ENCODE data around the gene NRAP. TPM values are rescaled to one million over a fixed set of nuclear protein-coding genes. Genes with fewer than 3 reads are reported as not detected.
A peak's percentile ranks its signal among the peaks of the same experiment; 100 is the strongest.

NRAP gene
- total RNA-seq, 1 donor from 2014 or later = not detected

DNA sequence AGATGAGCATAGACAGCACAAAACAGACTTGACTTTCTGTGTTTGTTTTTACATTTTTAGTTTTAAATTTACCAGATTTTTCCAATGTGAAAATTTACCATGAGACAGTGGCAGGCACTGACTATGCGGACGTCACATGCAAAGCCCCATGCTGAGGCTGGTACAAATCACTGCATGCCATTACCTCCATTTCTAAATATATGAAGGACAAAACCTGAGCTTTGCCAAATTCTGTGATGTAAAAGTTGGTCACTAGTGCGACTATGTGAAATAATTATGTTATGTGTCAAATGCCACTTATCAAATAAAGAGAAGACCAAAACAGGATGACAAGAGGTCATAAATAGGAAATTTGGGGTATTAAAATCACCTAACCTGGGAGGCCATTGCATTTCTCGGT is 22.1 kb downstream of the NRAP start:
- DNase-seq (ENCODE audit: low read depth in 2 of 2) = no peak

DNA sequence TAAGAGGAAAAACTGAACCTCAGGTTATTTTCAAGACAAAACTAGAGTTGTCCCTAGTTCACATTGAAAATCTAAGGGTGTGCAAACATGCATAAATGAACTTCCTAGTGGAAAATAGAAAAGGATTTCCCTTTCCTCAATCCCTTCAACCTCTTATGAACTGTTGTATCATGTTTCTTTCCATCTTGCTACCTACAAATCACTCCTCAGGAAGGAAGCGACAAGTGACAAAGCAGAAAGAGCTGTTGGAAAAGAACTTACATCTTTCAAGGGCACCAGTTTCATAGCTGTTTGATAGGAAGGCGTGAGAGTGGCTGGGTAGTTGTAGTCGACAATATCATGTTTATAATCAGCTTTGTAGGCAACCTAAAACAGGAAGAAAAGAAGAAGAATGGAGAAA is 23.9 kb downstream of the NRAP start:
- no peak for DNase-seq (ENCODE audit: low read depth in 2 of 2)

DNA sequence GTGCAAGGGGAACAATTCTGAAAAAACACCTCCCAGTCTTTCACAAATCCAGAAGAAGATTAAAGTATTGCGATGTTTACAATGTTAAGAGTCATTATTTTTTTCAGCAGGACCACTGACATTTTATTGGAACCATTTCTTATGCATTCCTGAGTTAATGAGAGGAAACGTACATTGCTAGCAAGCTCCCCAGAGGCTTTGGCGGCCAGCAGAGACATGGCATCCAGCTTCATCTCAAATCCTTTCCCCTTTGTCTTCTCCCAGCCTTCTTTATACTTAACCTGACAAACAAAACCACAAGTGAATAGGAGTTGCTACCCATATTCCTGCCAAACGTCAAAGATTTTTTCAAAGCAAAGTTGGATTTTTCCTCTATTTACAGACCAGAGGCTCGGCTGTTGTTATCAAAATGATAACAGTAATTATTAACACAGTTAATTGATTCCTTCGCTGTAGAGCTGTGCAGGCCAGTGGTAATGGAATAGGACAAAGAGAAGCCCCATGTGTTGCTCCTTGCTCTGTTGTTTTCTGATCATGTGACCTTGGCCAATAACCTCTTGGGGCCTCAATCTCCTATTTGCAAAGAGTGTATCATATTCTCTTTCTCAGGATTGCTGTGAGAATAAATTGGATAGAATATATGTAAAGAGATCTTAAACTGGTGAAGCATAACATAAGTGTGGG is 32.0 kb downstream of the NRAP start:
- DNase-seq (ENCODE audit: low read depth in 2 of 2) = no peak

DNA sequence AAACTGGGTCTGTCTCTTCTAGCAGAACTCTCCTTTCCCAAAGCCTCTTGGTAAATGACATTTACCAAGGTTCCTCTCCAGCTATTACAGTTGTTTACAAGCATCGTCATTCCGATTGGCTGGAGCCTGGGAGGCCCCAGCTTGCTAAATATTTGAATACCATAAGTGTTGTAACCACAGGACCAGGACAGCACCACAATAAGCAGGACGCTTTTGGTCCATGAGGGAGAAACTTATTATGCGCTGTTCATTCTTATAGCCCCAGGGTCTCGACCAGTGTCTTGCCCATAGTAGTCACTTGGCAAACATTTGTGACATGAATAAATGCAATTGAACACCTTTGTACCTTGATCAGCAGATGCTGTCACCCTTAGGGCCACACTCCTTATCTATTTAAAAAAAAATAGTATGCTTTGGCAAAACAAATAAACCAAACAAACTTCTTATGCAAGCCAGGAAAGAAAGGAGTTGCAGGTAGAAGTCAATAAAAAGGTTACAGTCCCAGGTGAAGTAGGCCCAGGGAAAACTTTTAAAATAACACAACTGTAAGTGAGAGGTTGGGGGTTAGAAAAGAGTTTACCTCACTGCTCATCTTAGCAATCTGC is 32.8 kb downstream of the NRAP start:
- DNase-seq (ENCODE audit: low read depth in 2 of 2) = no peak

DNA sequence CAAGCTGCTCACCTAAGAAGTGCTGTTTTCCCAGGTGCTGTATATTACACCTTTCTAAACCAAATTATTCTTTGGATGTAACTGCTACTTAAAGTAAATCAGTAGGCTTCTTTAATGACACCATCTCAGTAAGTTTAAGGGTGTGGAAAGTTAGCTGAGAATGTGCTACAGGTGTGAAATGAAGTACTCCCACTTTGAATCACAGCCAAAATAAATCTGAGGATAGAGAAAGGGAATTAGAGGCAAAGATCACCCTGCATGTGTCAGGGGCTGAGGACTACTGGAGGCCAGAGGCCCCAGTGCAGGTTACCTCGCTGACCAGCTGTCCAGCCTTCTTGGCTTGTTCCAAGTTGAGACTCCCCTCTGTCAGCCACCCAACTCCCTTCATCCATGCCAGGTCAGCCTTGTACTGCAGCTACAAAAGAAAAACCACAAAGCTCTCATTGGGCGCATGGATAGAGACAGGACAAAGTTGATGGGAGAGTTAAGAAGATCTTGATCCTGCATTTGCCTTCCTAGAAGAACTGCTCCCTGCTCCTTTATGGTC is 35.2 kb downstream of the NRAP start:
- no peak for DNase-seq (ENCODE audit: low read depth in 2 of 2)

DNA sequence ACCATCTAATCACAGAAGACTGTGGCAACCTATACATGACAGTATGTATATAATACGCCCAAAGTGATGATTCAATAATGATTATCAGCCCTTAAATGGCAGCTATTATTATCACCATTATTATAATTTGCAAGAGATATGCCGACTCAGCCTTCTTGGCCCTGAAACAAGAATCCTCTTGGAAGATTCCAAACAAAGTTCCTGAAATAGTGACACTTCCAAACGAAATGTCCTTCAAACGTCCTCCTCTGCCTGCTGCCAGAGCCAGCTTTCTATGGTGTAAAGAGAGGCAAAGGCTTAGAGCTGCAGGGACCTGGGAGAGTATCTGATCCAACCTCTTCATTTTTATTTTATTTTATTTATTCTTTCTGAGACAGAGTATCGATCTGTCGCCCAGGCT is 36.0 kb downstream of the NRAP start:
- no peak for DNase-seq (ENCODE audit: low read depth in 2 of 2)

DNA sequence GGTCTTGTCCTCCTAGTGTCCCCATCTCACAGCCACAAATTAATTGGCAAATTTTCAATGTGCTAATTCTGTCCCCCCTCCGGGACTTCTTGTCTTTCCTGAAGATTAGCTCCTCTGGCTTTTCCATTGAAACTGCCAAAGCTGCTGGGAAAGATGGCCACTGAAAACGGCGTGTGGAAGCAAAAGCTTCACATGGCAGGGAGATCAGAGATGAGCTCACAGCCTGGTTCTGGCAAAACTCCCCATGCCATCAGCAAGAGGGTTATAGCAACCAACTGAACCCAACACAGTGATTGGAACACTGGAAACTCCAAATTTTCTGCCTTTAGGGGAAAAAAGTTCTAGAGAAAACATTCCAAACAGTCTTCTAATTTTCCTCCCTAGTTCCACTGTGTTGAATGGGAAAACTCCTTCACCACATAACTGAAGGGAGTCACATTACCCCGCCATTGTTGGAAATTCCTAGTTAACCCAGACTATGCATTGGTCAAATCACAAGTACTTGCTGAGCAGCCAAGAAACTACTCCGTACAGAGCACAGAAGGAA is 37.0 kb downstream of the NRAP start:
- no peak for DNase-seq (ENCODE audit: low read depth in 2 of 2)

DNA sequence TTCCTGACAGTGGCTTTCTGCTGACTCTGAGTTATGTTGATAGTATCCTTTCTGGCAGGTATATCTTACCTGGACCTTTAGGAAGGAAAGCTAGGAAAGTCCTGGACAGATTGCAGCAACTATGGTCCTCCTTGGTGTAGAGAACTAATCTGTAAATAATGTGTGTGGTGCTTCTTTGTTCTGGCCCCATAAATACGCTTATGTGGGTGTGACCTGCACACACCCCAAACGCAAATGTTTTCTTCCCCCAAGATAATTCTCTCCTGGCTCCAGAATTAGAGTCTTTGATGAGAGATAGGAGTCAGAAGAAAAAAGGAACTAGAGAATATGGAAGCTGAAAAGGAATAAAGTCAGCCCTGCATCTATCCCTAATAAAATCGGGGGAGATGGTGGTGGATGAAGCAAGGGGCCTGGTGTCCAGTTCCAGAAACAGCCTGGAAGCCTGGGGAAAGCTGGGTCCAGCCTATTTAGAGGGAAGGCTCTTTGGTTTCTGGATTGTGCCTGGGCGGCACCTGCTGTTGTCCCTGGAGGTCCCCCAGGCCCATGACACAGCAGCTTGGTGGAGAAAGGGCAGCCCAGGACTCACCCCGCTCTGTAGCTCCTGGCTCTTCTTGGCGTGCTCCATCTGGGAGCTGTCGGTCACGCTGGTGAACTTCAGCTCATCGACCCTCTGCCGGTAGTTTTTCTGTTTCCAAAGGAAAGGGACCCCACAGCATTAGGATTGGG is 38.2 kb downstream of the NRAP start:
- no peak for DNase-seq (ENCODE audit: low read depth in 2 of 2)

DNA sequence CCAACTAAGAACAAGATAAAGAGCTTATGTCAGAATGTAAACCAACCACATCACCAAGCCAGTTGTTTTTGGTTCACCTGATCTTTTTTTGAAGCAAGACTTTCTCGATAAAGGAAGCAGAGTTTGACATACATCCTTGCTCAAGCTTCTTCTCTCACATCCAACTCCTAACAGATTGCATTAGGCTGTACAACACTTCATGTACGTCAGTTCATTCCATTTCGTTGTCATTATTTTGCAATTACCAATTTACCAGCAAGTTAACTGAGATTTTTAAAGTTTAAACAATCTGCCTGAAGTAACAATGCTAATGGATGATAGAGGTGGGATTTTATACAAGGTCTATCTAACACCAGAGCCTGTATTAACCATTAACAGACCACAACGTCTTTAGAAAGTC is 41.0 kb downstream of the NRAP start:
- no peak for DNase-seq (ENCODE audit: low read depth in 2 of 2)

DNA sequence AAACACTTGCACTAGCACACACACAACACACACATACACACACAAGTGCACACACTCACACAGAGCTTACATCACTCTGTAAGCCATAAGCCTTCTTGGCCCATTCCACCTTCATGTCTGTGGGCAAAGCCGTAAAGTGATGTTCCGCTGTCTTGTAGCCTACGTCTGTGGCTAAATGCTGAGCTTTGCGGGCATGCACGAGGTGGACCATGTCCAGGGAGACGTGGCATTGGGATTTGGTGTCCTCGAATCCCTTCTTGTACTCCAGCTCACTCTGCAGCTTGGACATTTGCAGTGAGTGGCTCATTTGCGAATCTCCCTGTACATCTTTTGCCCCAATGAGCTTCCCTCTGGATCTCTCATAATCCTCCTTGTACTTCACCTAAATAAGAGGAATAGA is 42.0 kb downstream of the NRAP start:
- DNase-seq (ENCODE audit: low read depth in 2 of 2) = no peak

DNA sequence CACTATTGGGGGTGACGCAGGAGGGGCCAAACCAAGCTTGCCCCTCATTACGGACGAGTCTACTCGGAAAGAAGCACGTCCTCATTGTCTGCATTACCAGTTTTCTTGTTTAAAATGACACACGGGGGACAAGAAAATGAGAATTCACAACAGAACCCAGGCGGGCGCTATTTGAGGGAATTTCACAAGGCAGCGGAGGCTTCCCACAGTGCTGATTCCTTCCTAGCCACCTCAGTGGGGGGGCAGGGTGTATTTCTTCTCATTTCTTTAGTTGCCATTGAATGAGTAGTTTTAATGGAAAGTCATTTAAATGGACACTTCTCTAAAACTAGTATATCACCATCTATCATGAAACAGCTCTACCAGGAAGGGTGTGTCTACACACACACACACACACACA is 42.9 kb downstream of the NRAP start:
- DNase-seq (ENCODE audit: low read depth in 2 of 2) = no peak

DNA sequence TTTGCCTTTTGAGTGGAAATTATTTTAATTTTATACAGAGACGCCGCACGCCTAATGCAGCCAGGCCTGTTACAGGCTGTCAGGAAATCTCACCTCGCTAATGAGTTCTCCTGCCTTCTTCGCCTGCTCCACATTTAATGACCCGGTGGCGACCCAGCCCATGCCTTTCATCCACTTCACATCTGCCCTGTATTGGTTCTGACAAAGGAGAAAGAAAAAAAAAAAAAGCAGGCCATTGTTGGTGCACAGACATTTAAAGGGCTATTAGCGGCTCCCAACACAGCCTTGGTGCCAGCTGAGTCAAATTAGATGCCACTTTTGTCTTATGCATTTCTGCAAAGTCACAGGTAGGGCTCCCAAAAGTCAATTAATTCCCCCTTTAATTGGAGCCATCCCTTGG is 43.3 kb downstream of the NRAP start:
- DNase-seq (ENCODE audit: low read depth in 2 of 2) = no peak

DNA sequence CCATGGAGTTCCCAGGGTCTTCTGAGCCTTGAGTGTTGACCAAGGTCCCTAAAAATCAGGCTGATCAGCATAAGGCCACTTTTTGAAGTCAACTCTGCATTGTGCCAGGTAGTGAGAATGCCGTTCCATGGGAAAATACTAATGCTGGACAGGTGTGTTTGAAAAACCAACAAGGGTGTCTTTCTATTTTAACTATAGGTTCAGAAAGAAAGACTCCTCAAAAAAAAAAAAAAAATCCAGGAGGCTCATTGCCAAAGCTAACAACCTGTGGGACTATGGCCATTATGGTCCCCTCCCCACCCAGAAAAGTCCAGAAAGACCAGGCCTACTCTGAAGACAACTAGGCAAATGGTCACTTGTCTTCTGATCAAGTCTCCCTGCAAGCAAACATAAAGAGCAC is 44.4 kb downstream of the NRAP start:
- DNase-seq (ENCODE audit: low read depth in 2 of 2) = no peak

DNA sequence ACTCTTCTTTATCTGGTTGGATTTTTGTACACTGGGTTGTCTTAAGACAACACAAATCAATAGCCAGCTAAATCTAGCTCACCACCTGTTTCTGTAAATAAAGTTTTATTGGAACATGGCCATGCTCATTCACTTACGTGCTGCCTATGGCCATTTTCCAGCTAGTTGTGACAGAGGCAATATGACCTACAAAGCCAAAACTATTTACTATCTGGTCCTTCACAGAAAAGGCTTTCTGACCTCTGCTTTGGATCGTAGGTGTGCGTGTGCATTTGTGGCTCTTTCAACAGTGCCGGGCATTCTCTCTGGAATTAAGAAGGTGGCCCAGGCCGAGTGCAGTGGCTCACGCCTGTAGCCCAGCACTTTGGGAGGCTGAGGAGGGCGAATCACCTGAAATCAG is 45.5 kb downstream of the NRAP start:
- DNase-seq (ENCODE audit: low read depth in 2 of 2) = peak in 1 of 2 donors; percentile 38

DNA sequence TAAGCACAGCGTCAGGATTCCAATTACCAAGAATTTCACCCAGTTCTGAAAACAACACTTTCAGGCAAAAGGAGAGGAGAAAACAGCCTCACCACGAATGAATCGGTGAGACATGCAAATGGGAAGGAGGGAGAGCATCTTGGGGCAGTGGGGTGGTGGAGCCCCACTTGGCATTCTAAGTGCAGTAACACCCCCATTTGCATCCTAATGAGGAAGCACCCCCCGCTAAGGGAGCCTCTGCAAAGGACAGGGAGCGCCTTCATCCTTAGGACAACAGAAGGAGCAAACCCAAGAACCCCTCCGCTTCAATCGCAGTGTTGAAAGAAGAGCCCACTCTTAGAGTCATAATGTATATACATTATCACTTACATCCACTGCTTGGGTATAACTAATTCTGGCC is 46.8 kb downstream of the NRAP start:
- DNase-seq (ENCODE audit: low read depth in 2 of 2) = no peak

DNA sequence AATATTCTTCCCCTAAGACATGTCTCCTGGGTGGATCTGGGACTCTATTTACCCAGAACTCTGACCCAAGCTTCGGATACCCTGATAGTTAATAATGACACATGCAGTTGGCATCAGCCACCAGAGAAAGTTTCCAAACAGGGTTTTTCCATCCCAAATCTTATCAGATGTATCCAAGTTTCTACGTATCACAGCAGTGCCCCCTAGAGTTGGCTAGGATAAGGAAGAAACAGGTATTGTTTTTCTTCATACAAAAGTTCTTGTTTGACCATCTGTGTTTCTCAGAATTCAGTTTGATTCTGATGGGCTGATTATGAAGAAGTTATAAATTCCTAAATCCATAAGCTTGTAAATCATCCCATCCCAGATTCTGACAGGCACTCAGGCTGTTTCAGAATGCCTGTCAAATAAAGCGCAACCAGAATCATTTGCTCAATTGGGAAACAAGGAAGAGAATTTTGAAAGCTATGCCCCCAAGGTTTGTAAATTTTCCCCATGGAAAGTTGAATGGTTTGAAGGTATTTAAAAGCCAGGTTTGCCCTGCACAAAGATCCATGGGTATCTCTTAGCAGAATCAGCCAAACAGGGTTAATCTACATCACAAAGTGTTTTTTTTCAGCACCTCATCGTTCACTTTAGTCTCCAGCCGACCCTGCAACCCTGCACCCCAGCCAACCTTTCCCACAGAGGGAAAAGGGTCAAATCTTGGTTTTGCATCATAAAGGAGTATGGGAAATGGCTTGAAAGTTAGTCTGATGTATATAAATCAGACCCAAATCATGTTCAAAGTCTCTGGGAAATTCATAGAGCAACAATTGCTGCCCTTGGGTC is 47.4 kb downstream of the NRAP start:
- peak; percentile 35 to 42 for DNase-seq (ENCODE audit: low read depth in 2 of 2)

DNA sequence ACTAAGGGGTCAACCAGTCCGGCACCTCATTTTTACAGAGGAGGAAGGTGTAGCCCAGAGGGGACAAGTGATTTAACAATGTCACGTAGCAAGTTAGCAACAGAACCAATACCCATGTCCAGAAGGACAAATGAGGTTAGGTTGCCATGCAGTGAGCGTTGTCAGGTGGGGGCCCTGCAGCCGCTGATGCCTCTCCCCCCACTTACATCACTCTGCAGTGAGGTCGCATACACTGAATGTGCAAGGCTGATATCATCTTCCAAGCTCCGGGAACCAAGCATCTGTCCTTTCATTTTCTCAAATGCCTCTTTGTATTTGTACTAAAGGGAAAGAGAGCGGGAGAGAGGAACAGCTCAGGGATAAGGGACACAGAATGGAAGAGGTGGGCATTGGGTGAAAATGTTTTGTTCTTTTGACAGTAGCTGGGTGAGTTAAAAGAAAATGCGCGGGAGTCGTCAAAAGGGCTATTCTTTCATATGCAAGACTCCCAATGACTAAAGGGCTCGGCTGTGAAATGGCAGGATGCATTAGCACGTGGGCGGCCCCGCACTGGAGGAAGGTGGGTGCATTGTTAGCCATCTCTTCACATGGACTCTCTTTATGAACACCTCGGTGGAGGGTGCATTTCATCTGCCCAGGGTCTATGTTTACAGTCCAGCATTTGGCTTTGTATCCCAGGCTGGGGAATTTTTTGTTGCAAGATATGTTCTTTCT is 49.7 kb downstream of the NRAP start:
- DNase-seq (ENCODE audit: low read depth in 2 of 2) = no peak

DNA sequence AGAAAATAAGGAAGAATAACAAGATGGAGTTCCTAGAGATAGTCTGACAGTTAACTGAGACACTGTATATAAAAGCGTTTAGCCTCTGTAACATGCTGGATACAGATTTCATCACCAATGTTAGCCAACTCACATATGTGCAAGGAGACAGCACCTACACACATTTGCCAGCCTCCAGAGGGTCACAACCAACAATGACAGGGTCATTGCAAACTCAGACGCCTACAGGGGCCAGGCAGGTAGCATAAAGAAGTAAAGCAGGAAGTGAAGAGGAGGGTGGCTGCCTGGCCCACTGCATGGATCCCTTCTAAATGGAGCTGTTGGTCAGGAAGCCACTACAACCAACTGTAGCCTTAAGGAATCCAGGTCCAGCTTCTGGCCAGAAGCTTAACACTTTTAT is 50.4 kb downstream of the NRAP start:
- no peak for DNase-seq (ENCODE audit: low read depth in 2 of 2)

DNA sequence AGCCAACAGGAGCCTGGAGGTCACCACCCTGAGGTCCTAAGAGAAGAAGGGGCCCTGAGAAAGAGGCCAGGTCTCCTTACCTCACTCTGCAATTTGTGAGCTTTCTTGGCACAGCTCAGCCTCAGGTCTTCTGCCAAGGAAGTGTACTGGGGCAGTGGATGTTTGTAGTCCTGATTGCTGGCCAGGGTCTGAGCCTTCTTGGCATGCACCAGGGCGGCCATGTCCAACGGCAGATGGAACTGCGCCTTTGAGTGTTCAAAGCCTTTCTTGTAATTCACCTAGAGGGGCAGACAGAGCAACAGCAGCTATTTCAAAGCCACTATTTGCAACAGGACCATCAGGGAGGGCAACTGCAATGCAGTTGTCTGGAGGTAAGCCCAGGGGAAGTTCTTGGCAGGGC is 51.7 kb downstream of the NRAP start:
- DNase-seq (ENCODE audit: low read depth in 2 of 2) = no peak

DNA sequence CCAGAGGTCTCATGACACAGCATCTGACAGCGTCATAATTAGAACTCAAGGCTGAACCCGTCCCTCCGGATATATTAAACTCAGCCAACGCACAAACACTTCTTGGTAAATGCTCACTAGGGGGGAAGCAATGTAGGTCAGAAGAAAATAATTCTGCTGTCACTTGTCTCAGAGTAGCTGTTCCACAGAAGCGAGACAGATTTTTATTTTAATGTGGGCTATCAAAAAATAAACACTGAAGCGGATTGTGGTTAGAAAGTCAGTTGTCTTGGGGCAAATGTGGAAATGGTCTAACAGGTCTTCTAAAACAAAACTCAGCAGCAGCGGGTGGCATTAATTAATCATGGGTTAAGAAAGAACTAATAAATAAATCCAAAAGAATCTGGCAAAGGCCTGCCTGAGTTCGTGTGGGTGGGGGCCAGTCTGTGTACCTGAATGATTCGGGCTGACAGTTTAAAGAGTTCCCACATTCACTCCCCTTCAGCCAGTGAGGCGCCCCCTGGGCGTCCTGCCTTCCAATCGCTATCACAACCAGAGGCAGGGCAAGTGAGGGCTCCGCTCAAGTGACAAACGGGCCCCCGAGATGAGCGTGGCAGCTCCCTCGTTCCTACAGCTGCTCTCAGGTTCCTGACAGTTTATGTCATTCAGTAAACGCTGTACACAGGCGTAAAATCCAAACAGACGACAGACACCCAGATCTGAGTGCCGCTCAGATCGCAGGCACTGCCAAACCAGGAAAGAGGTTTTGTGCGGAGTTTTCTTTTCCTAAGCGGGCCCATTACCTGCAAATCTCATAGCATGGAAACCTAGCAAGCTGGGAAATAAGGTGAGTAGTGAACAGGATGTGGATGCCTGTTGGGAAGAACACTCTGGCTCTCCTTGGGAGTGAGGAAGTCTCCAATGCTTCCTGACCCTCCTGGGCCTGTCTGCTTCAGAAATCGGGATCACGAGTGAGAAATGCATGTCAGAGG is 52.9 kb downstream of the NRAP start:
- no peak for DNase-seq (ENCODE audit: low read depth in 2 of 2)

Data from lung microvascular endothelial cell (primary cell).